ENCODE results near the gene SERPINA4.

GRCh38 chr14:94521375-94522114, 39.7 kb upstream of the SERPINA4 start:
- TF ChIP-seq CTCF (IDR thresholded peaks at IDR 0.05; ENCODE audit: insufficient read depth, low read length, poor library complexity, severe bottlenecking) (no peak), EZH2phosphoT487 (conservative IDR thresholded peaks at IDR 0.05; ENCODE audit: low read length) (no peak)

All from SU-DHL-6 (cell line).